Subcutaneous adipose tissue (tissue), 4 donors: ENCODE data around the gene DPP3. TPM values are rescaled to one million over a fixed set of nuclear protein-coding genes. Genes with fewer than 3 reads are reported as not detected.

Experiments
- total RNA-seq, 4 donors: library from RNA; depleted of rRNA; stranded (reverse); fragments of >200 nt; gene quantifications; one replicate each; pipeline ENCODE4 v1.1.0, GENCODE V29; 2016
- TF ChIP-seq, protein P1 (sequence below): fragments of 450-650 bp; IDR thresholded peaks from one replicate; pipeline ENCODE4 v1.5.1; 2016; ENCODE audit warnings: low read depth, mild to moderate bottlenecking, control low read depth, antibody characterized with exemption, moderate library complexity

DPP3 gene
- total RNA-seq, 4 donors from 2014 or later, result 12.6 to 17.8 (median 15.7) TPM

GRCh38 chr11:66532784-66533183 is 52.5 kb downstream of the DPP3 start:
- TF ChIP-seq, protein P1, sequence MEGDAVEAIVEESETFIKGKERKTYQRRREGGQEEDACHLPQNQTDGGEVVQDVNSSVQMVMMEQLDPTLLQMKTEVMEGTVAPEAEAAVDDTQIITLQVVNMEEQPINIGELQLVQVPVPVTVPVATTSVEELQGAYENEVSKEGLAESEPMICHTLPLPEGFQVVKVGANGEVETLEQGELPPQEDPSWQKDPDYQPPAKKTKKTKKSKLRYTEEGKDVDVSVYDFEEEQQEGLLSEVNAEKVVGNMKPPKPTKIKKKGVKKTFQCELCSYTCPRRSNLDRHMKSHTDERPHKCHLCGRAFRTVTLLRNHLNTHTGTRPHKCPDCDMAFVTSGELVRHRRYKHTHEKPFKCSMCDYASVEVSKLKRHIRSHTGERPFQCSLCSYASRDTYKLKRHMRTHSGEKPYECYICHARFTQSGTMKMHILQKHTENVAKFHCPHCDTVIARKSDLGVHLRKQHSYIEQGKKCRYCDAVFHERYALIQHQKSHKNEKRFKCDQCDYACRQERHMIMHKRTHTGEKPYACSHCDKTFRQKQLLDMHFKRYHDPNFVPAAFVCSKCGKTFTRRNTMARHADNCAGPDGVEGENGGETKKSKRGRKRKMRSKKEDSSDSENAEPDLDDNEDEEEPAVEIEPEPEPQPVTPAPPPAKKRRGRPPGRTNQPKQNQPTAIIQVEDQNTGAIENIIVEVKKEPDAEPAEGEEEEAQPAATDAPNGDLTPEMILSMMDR, result no peak

- TF ChIP-seq, protein P1, result no peak
Observed at GRCh38 chr11:66539170-66539869, 59.1 kb downstream of the DPP3 start.

DNA sequence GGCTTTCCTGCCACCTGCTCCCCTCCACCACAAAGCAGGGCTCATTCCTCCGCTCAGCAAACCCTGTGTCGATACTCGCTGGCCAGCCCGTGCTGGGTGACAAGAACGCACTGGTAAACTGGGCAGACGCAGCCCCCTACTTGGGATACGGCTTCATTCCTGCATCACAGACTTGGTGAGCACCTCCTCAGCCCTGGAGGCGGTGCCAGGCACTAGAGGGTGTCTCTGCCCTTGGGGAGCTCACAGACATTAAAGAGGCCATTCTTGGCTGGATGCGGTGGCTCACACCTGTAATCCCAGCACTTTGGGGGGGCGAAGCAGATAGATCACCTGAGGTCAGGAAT is 59.6 kb downstream of the DPP3 start:
- TF ChIP-seq, protein P1, result no peak

DNA sequence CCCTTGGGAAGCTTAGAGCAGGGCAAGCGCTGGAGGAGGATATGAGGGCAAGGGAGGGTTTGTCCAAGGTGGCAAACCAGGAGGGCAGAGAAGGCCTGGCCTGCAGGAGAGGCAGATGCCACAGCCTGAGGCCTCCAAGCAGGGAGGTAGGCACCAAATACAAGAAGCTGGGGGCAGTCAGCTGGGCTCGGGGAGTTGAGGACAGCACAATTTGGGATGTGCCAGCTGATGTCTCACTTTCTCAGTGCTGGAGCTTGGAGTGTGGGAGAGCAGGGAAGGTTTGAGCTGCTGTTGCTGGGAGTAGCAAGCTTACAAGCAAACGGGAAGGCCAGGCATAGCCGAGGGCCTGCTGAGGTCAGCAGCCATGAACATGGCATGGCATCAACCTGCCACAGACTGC is 61.7 kb downstream of the DPP3 start:
- TF ChIP-seq, protein P1, result no peak

- TF ChIP-seq, protein P1, result no peak
Observed at GRCh38 chr11:66542362-66542761, 62.1 kb downstream of the DPP3 start.

DNA sequence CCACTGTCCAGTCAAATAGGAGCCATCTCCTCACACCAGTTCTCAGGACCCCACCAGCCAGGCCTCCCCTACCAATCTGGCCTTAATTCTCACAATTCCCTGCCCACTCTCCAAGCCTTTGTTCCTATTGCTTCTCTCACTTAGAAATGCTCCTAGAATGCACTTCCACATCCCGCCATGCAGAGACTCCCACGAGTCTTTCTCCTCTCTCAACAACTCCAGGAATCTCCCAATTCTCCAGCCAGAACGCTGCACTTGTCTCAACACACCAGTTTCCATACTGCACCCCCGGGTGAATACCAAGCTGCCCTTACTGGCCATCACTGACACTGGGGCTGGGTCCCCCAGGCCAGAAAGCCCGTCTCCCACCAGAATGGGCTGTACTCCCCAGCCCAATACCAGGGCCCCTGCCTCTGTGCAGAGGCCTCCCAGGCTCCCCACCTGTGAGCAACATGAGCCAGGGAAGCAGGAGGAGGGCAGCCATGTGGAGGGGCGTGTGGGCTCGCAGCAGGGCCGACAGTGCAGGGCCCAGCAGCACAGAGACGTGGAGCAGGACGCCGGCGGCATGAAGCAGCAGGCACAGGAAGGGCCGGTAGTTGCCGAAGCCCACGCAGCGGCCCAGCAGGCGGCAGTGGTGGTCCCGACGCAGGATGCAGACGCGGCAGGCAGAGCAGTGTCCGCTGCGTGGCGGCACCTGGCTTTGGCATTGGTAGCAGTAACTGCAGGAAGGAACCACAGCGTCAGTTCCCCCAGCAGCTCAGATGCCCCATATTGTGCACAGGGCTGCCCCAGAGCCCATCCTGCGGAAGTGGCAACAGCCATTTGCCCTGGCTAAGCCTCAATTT is 63.3 kb downstream of the DPP3 start:
- TF ChIP-seq, protein P1, result no peak

DNA sequence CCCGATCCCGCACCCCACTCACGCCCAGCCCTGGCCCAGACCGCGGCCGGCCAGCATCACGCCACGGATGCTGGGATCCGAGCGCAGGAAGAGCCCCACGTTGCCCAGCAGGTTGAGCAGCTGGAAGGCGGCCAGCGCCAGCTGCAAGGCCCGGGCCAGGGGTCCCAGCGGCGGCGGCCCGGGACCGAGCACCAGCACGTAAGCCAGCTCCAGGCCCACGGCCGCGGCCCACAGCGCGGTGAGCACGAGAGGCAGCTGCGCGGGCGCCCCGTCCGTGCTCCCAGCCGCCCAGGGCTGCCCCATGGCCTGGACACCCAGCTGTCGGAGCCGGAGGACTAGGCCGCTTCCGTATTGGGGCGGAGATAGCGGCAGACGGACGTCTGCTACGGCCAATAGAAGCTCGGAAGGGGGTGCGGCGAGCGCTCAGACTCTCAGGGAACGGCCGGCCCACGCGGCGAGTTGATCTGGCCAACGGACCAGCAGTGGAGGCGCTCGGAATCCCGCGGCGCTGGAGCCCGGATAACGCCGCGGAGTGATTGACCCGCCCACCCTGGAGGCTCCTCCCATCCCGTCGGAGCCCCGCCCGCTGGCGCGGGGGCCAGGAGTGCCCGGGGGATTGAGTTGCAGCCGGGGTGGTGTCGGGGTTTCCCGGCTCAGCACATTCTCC is 65.6 kb downstream of the DPP3 start, which contains the start of gene ZDHHC24:
TSS of gene ZDHHC24 (minus strand) at position 348 of the 667 bp plus-strand sequence. CDS start at position 303, 45 bp downstream.
- TF ChIP-seq, protein P1, result no peak
